Esophagus (tissue), 2 donors: Measurements from ENCODE around the gene GRIK3. TPM values are rescaled to one million over a fixed set of nuclear protein-coding genes. Genes with fewer than 3 reads are reported as not detected.

Experiments
- H3K27ac ChIP-seq, 2 donors: one replicate each; pipeline ENCODE4 v1.5.1; 2013; ENCODE audit warnings: low read depth in 2 of 2, mild to moderate bottlenecking in 2 of 2, inconsistent platforms in 1 of 2, low read length in 1 of 2, moderate library complexity in 1 of 2
- H3K27me3 ChIP-seq, 2 donors: one replicate each; pipeline ENCODE4 v1.6.1; 2013; ENCODE audit warnings: low read length in 2 of 2, control low read depth in 1 of 2, mild to moderate bottlenecking in 1 of 2; ENCODE audit not compliant: insufficient read depth in 2 of 2, control insufficient read depth in 1 of 2
- H3K36me3 ChIP-seq, 2 donors: one replicate each; pipeline ENCODE4 v1.6.1; 2013; ENCODE audit warnings: low read length in 1 of 2; ENCODE audit not compliant: control insufficient read depth in 2 of 2, insufficient read depth in 2 of 2
- H3K4me1 ChIP-seq, 2 donors: one replicate each; pipeline ENCODE4 v1.6.1; 2013; ENCODE audit warnings: low read length in 1 of 2; ENCODE audit not compliant: control insufficient read depth in 2 of 2, insufficient read depth in 2 of 2
- H3K4me3 ChIP-seq, 2 donors: one replicate each; pipeline ENCODE4 v1.5.1; 2013; ENCODE audit warnings: low read length in 2 of 2, mild to moderate bottlenecking in 2 of 2, low read depth in 1 of 2, moderate library complexity in 1 of 2
- H3K9me3 ChIP-seq, 2 donors: one replicate each; pipeline ENCODE4 v1.6.1; 2013; ENCODE audit warnings: mild to moderate bottlenecking in 2 of 2, low read depth in 1 of 2, low read length in 1 of 2, moderate library complexity in 1 of 2; ENCODE audit not compliant: control insufficient read depth in 2 of 2, insufficient read depth in 1 of 2
- WGBS, 2 donors: extraction: QIAGEN DNeasy Blood & Tissue Kit; methylation state at CpG; one replicate each; pipeline ENCODE4 v1.1.7; 2013; 5-methylcytosine and 5-hydroxymethylcytosine counted together
- polyA plus RNA-seq, 2 donors: library from polyadenylated mRNA; stranded (reverse); fragments of 200-250 nt; gene quantifications; one replicate each; pipeline ENCODE4 v1.2.3, GENCODE V29; 2013
- donor health status: healthy with polysubstance abuse.
- donor health status: Bipolar disorder and iron deficiency.

GRIK3 gene
- polyA plus RNA-seq, 2 donors = 0.13 to 0.16 TPM

- Histone ChIP-seq H3K4me1 (no peaks in the 10 kb centered on the region), H3K4me3 (no peak overlapping the region), H3K9me3 (no peaks in the 10 kb centered on the region), H3K27ac (no peak overlapping the region), H3K36me3 (no peaks in the 10 kb centered on the region), H3K27me3 (peaks cover 0 to 2% of the 10 kb centered on the region in 2 donors)
- WGBS, 2 donors = 42 to 44% methylated on average over 6 of the region's 6 CpGs
These were observed 183.2 kb downstream of the GRIK3 start for GRCh38 chr1:36851087-36851486.

DNA sequence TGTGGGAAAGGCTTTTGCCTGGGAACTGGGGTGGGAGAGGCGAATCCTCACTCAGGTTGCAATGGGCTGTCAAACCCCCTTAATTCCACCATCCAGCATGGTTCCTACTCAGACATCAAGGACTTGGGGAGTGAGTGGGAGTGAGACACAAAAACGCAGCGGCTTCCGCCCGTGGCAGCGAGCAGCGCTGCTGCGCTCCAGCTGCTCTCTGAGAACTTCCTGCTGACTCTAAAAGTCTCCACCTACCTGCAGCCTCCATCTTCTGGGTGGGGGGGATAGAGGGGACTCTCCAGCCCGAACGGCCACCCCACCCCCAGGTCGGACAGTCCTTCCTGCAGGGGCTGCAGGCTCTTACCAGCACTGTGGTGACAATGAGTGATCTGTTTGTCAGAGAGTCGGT is 184.4 kb downstream of the GRIK3 start:
- no peaks in the 10 kb centered on the region for H3K36me3 ChIP-seq
- H3K4me1 ChIP-seq = no peaks in the 10 kb centered on the region
- H3K4me3 ChIP-seq = no peak overlapping the region
- 63 to 72% methylated on average over 12 of the region's 12 CpGs for WGBS, 2 donors
- no peak overlapping the region for H3K27ac ChIP-seq
- peaks cover 0 to 2% of the 10 kb centered on the region in 2 donors for H3K27me3 ChIP-seq
- no peaks in the 10 kb centered on the region for H3K9me3 ChIP-seq

GRCh38 chr1:36847761-36848160 is 186.6 kb downstream of the GRIK3 start:
- no peak overlapping the region for H3K27ac ChIP-seq
- peaks cover 0 to 2% of the 10 kb centered on the region in 2 donors for H3K27me3 ChIP-seq
- WGBS, 2 donors = 4 to 5% methylated on average over 2 of the region's 2 CpGs
- H3K36me3 ChIP-seq = no peaks in the 10 kb centered on the region
- H3K4me1 ChIP-seq = no peaks in the 10 kb centered on the region
- no peak overlapping the region for H3K4me3 ChIP-seq
- H3K9me3 ChIP-seq = no peaks in the 10 kb centered on the region

- no peaks in the 10 kb centered on the region for H3K36me3 ChIP-seq
- WGBS, 2 donors = 17 to 30% methylated on average over 1 of the region's 1 CpG
- H3K27me3 ChIP-seq = peaks cover 0 to 2% of the 10 kb centered on the region in 2 donors
- no peak overlapping the region for H3K4me3 ChIP-seq
- no peaks in the 10 kb centered on the region for H3K4me1 ChIP-seq
- H3K9me3 ChIP-seq = no peaks in the 10 kb centered on the region
- H3K27ac ChIP-seq = no peak overlapping the region
These were observed 187.1 kb downstream of the GRIK3 start for GRCh38 chr1:36847186-36847585.

GRCh38 chr1:36846357-36846756 is 188.0 kb downstream of the GRIK3 start:
- no peaks in the 10 kb centered on the region for H3K36me3 ChIP-seq
- H3K4me1 ChIP-seq = no peaks in the 10 kb centered on the region
- no peak overlapping the region for H3K4me3 ChIP-seq
- H3K9me3 ChIP-seq = no peaks in the 10 kb centered on the region
- H3K27me3 ChIP-seq = peaks cover 0 to 2% of the 10 kb centered on the region in 2 donors
- WGBS, 2 donors = 55 to 56% methylated on average over 1 of the region's 1 CpG
- H3K27ac ChIP-seq = no peak overlapping the region

- Histone ChIP-seq H3K27me3 (peaks cover 0 to 2% of the 10 kb centered on the region in 2 donors), H3K4me3 (no peak overlapping the region), H3K27ac (no peak overlapping the region), H3K9me3 (no peaks in the 10 kb centered on the region), H3K4me1 (no peaks in the 10 kb centered on the region), H3K36me3 (no peaks in the 10 kb centered on the region)
- 73 to 76% methylated on average over 14 of the region's 14 CpGs for WGBS, 2 donors
These were observed 188.5 kb downstream of the GRIK3 start for GRCh38 chr1:36845802-36846201.

GRCh38 chr1:36844917-36845316 is 189.4 kb downstream of the GRIK3 start:
- peaks cover 0 to 2% of the 10 kb centered on the region in 2 donors for H3K27me3 ChIP-seq
- H3K4me1 ChIP-seq = no peaks in the 10 kb centered on the region
- H3K27ac ChIP-seq = no peak overlapping the region
- no peaks in the 10 kb centered on the region for H3K36me3 ChIP-seq
- 76 to 80% methylated on average over 9 of the region's 9 CpGs for WGBS, 2 donors
- H3K9me3 ChIP-seq = no peaks in the 10 kb centered on the region
- no peak overlapping the region for H3K4me3 ChIP-seq

- H3K27ac ChIP-seq = no peak overlapping the region
- no peaks in the 10 kb centered on the region for H3K36me3 ChIP-seq
- no peak overlapping the region for H3K4me3 ChIP-seq
- H3K9me3 ChIP-seq = no peaks in the 10 kb centered on the region
- peaks cover 0 to 2% of the 10 kb centered on the region in 2 donors for H3K27me3 ChIP-seq
- no peaks in the 10 kb centered on the region for H3K4me1 ChIP-seq
- 76 to 80% methylated on average over 11 of the region's 11 CpGs for WGBS, 2 donors
These were observed 190.3 kb downstream of the GRIK3 start for GRCh38 chr1:36843906-36844610.

DNA sequence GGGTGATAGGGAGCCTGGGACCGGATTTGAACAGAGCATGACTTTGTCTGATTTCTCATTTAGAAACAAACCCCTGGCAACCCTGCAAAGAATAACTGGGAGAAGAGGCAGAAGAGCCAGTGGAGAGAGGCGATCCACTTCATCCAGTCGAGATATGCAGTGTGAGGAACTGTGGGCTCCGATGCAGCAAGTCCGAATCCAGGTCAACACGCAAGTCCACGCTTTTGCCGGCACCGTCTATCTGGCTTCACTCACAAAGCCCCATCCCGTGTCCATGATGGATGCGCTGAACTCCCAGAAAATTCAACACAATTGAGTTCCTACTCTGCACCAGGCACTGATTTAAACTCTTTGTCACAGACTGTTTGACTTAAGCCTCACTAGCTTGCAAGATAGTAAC is 191.3 kb downstream of the GRIK3 start:
- Histone ChIP-seq H3K36me3 (no peaks in the 10 kb centered on the region), H3K4me3 (no peak overlapping the region), H3K9me3 (no peaks in the 10 kb centered on the region), H3K4me1 (no peaks in the 10 kb centered on the region), H3K27ac (no peak overlapping the region), H3K27me3 (peaks cover 0 to 2% of the 10 kb centered on the region in 2 donors)
- 82% methylated on average over 11 of the region's 11 CpGs for WGBS, 2 donors

DNA sequence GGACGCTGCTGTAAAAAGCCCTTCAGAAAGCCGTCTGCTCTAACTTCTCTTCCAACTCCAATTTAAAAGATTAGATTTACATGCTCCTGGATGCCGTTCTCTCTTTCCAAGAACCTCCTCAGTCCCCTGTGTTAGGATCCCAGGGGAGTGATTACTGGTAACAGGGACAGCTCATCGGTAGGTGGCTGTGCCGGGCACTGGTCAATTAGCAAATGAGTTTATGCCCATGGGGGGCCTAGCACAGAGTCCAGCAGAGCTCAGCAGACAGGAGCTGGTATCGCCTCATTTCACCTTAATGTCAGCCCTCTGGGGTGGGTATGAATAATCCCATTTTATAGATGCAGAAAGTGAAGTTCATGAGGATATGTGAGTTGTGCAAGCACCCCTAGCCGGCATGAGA is 191.9 kb downstream of the GRIK3 start:
- Histone ChIP-seq H3K27me3 (no peaks in the 10 kb centered on the region), H3K27ac (no peak overlapping the region), H3K4me3 (no peak overlapping the region), H3K9me3 (no peaks in the 10 kb centered on the region), H3K4me1 (no peaks in the 10 kb centered on the region), H3K36me3 (no peaks in the 10 kb centered on the region)
- 60 to 65% methylated on average over 7 of the region's 7 CpGs for WGBS, 2 donors
